PC-9 (cell line): ENCODE results near the gene RMND5A. TPM values are rescaled to one million over a fixed set of nuclear protein-coding genes. Genes with fewer than 3 reads are reported as not detected.
"Not testable (repeated sequence)": the region's sequence is repeated elsewhere in the genome, so short reads cannot be mapped to it uniquely, and the experiment has no call there.

Experiments
- Bru-seq: library from RNA; stranded (reverse); fragments of 400-500 nt; gene quantifications from one replicate; lab custom pipeline; 2021; lab: Mats Ljungman, UMichigan
- BruChase-seq, 2 experiments: library from RNA; stranded (reverse); fragments of 400-500 nt; gene quantifications; one replicate each; lab custom pipeline; 2021; lab: Mats Ljungman, UMichigan
- BruUV-seq: library from RNA; stranded (reverse); fragments of 400-500 nt; replicated peaks from 2 replicates; lab custom pipeline; 2021; lab: Mats Ljungman, UMichigan
- CTCF ChIA-PET: fragments of 300-600 bp; sonication (Branson Sonifier 250); formaldehyde crosslinking; loops from one replicate; lab custom pipeline; 2022; ENCODE audit warnings: antibody characterized with exemption; lab: Charles Lee
- POLR2A ChIA-PET: fragments of 300-600 bp; sonication (Branson Sonifier 250); formaldehyde crosslinking; loops from one replicate; lab custom pipeline; 2022; ENCODE audit warnings: antibody characterized with exemption; ENCODE audit not compliant: unreplicated experiment; lab: Charles Lee
- DNase-seq, 2 experiments: peaks; one replicate each; pipeline versions ENCODE4 v3.0.0 to v3.0.0-alpha.2; 2015 to 2022; ENCODE audit warnings: mixed read lengths in 1 of 2
- H2AFZ ChIP-seq: fragments of 200-600 bp; sonication (generic); 2 replicates; pipeline ENCODE4 v1.8.1; 2017; ENCODE audit warnings: antibody characterized with exemption
- H3F3A ChIP-seq: fragments of 200-600 bp; sonication (generic); 2 replicates; pipeline ENCODE4 v1.8.1; 2017; ENCODE audit warnings: antibody characterized with exemption, mild to moderate bottlenecking, low read depth; ENCODE audit not compliant: insufficient read depth
- H3K27ac ChIP-seq: fragments of 200-600 bp; sonication (generic); 2 replicates; pipeline ENCODE4 v1.6.1; 2016; ENCODE audit warnings: mixed run types
- H3K27me3 ChIP-seq: fragments of 200-600 bp; sonication (generic); 2 replicates; pipeline ENCODE4 v1.6.1; 2016; ENCODE audit warnings: low read depth, mixed run types; ENCODE audit not compliant: insufficient read depth
- H3K36me3 ChIP-seq: fragments of 200-600 bp; sonication (generic); 2 replicates; pipeline ENCODE4 v1.6.1; 2016; ENCODE audit warnings: low read depth, mixed run types
- H3K4me1 ChIP-seq: fragments of 200-600 bp; sonication (generic); replicated peaks from 2 replicates; pipeline ENCODE4 v1.6.1; 2016; ENCODE audit warnings: mixed run types; ENCODE audit not compliant: insufficient read depth
- H3K4me2 ChIP-seq: fragments of 200-600 bp; sonication (generic); 2 replicates; pipeline ENCODE4 v1.6.1; 2017; ENCODE audit warnings: mixed run types
- H3K4me3 ChIP-seq: fragments of 200-600 bp; sonication (generic); 2 replicates; pipeline ENCODE4 v1.6.1; 2016; ENCODE audit warnings: mixed run types
- H3K79me2 ChIP-seq: fragments of 200-600 bp; sonication (generic); 2 replicates; pipeline ENCODE4 v1.6.1; 2017; ENCODE audit warnings: low read depth, mixed run types
- H3K9me2 ChIP-seq: fragments of 200-600 bp; sonication (generic); 2 replicates; pipeline ENCODE4 v1.8.1; 2017; ENCODE audit warnings: mild to moderate bottlenecking; ENCODE audit not compliant: insufficient read depth
- H3K9me3 ChIP-seq: fragments of 200-600 bp; sonication (generic); 2 replicates; pipeline ENCODE4 v1.8.1; 2016; ENCODE audit warnings: low read depth; ENCODE audit not compliant: insufficient read depth
- H4K20me1 ChIP-seq: fragments of 200-600 bp; sonication (generic); 2 replicates; pipeline ENCODE4 v1.8.1; 2017; ENCODE audit not compliant: insufficient read depth
- EZH2 ChIP-seq: fragments of 200-600 bp; sonication (generic); IDR thresholded peaks from 2 replicates; pipeline ENCODE4 v1.8.0; 2017; ENCODE audit warnings: antibody characterized with exemption, low read depth
- intact Hi-C: fragments of 100-400 bp; cut with micrococcal nuclease; formaldehyde crosslinking; loops from one replicate; pipeline ENCODE4 v1.10.0; 2022; ENCODE audit not compliant: unreplicated experiment
- long read RNA-seq: library from polyadenylated mRNA; stranded (forward); transcript quantifications from one replicate; pipeline ENCODE4 v2.0.0, GENCODE V29; 2022
- total RNA-seq: library from RNA; stranded (reverse); gene quantifications from 2 replicates; pipeline ENCODE4 v1.2.3, GENCODE V29; 2021
- TF ChIP-seq, protein P1 (sequence below): fragments of 200-600 bp; sonication (generic); conservative IDR thresholded peaks from 2 replicates; pipeline ENCODE4 v1.6.1; 2017; ENCODE audit warnings: mixed run types, antibody characterized with exemption, mild to moderate bottlenecking, moderate library complexity

Gene RMND5A, protein sequence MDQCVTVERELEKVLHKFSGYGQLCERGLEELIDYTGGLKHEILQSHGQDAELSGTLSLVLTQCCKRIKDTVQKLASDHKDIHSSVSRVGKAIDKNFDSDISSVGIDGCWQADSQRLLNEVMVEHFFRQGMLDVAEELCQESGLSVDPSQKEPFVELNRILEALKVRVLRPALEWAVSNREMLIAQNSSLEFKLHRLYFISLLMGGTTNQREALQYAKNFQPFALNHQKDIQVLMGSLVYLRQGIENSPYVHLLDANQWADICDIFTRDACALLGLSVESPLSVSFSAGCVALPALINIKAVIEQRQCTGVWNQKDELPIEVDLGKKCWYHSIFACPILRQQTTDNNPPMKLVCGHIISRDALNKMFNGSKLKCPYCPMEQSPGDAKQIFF
- total RNA-seq: 27.2 and 39.3 TPM in 2 replicates
- Bru-seq, nascent RNA: percentile 79 among the genes with signal in this experiment
- BruChase-seq, experiment 1, labeled RNA remaining after a 2-hour chase: percentile 84 among the genes with signal in this experiment
- BruChase-seq, experiment 2, labeled RNA remaining after a 6-hour chase: percentile 92 among the genes with signal in this experiment
- long read RNA-seq, full-length matches to known transcripts: 22 of 37 reads
- long read RNA-seq, partial matches to known transcripts: 0 of 37 reads
- long read RNA-seq, other reads (novel, unspliced or antisense): 15 of 37 reads

DNA sequence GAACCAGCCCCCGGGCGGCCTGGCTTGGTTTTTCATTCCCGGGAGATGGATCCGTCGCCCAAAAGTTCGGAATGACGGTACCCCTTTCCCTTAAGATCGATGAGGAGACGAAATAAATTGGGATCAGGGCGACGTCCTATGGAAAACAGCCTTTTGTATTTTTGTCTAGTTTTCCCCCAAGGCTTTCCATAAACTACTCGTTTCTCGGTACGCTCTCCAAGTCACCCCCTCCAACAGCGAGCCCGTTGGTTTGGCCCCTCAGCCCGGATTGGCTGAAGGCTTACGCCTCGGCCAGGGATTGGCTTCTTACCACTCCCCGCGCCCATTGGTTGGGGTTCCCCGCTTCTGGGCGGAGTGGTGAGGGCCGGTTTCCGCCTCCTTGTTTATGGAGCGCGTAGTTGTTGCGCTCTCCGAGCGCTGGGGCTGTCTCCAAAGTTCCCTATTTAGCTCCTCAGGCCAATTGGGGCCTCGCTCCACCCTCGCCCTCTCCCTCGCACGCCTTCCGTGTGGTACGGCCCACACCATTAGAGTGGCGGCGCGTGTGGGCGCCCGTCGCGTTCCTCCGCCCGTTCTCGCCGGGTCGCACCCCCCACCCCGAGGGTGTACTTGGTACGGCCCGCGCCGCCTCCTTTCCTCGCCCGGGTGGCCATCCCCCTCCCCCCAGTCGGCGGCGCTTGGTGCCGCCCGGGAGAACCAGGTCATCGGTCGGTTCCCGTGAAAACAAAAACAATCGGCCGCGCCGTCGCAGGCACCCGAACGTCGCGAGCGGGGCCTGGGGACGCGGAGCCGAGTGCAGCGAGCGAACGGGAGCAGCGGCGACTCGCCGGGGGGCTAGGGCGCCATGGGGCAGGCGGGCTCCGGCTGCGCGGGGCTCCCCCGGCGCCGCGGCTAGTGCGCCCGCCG lies at the start of gene RMND5A:
Gene RMND5A, plus strand, starts transcription at position 655 of the 903 bp plus-strand sequence. CDS start 377 bp downstream, outside the sequence.
- H3K27me3 ChIP-seq, POLR2A ChIA-PET, H3K36me3 ChIP-seq, CTCF ChIA-PET, H3K4me1 ChIP-seq, H3F3A ChIP-seq, BruUV-seq, intact Hi-C loops, H2AFZ ChIP-seq, H4K20me1 ChIP-seq, H3K9me2 ChIP-seq, H3K9me3 ChIP-seq: not testable (repeated sequence)
- Histone ChIP-seq H3K4me2 (peak within 1 kb of the TSS; percentile 92), H3K79me2 (peaks cover 15% of the 10 kb centered on the region), H3K4me3 (peak within 1 kb of the TSS; percentile 70), H3K27ac (peak within 1 kb of the TSS; percentile 63)
- peak; percentile 74 to 93 for DNase-seq

DNA sequence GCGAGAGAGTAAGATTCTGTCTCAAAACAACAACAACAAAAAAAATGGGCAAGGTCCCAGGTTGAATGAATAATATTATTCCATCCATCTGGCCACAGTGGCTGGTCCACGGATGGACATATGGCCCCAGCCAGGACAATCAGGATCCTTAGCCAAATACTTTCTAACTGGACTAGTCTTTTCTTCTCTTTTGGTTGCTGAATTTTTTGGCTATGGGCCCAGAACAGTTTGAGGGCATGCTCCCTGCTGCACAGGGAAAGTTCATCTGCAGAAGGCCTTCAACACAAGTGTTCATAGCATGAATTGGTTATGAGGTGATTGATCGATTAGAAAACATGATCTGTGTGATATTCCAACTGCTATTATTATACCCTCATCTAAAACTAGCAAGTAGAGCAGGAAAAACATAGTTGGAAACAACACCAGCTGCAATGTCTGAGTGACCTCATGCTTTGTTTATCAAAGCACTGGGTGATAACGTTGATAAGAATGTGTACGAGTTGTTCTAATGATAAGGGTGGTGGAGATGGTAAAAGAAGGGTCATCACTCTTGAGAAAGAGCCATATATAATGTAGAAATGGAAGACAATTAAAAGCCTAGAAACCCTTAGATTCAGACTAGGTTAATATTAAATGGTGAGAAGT lies 48.6 kb upstream of the RMND5A start:
- Histone ChIP-seq H4K20me1 (no peaks in the 10 kb centered on the region), H3K4me3 (no peak overlapping the region), H3K9me3 (no peaks in the 10 kb centered on the region), H3K4me2 (0 out of 2 replicates have a peak overlapping the region, but pooled peaks have one; percentile 8), H3F3A (no peaks in the 10 kb centered on the region), H3K4me1 (0 out of 2 replicates have a peak, but pooled peaks cover 5% of the 10 kb centered on the region), H3K36me3 (no peaks in the 10 kb centered on the region), H3K9me2 (no peaks in the 10 kb centered on the region), H2AFZ (no peak overlapping the region), H3K79me2 (no peaks in the 10 kb centered on the region), H3K27me3 (no peaks in the 10 kb centered on the region), H3K27ac (no peak overlapping the region)
- no peak for DNase-seq
- TF ChIP-seq EZH2: no peak
- TF ChIP-seq, protein P1, sequence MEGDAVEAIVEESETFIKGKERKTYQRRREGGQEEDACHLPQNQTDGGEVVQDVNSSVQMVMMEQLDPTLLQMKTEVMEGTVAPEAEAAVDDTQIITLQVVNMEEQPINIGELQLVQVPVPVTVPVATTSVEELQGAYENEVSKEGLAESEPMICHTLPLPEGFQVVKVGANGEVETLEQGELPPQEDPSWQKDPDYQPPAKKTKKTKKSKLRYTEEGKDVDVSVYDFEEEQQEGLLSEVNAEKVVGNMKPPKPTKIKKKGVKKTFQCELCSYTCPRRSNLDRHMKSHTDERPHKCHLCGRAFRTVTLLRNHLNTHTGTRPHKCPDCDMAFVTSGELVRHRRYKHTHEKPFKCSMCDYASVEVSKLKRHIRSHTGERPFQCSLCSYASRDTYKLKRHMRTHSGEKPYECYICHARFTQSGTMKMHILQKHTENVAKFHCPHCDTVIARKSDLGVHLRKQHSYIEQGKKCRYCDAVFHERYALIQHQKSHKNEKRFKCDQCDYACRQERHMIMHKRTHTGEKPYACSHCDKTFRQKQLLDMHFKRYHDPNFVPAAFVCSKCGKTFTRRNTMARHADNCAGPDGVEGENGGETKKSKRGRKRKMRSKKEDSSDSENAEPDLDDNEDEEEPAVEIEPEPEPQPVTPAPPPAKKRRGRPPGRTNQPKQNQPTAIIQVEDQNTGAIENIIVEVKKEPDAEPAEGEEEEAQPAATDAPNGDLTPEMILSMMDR: no peak
- ChIA-PET POLR2A (no interaction called here), CTCF (no interaction called here)
- intact Hi-C loops: no loop called here
- BruUV-seq: no TSS peak

DNA sequence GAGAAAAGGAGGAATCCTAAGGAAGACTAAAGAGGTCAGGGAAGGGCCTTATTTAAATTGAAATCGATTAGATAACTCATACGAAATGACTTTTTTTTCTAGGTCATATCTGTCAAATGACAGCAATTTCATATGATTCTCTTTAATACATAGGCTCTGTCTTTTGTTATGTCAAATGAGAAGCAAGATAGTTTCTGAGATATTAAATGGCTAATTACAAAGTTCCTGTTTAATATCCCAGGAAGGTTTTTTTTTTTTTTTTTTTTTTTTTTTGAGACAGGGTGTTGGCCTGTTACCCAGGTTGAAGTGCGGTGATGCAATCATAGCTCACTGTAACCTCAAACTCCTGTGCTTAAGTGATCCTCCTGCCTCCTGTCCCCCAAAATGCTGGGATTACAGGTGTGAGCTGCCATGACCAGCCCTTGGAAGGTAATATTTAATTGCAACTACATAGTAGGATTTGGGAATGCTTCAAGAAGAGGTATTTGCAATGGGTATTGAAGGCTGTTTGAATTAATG lies 48.0 kb upstream of the RMND5A start:
- H3K9me2 ChIP-seq: no peaks in the 10 kb centered on the region
- H4K20me1 ChIP-seq: no peaks in the 10 kb centered on the region
- 0 out of 2 replicates have a peak, but pooled peaks cover 5% of the 10 kb centered on the region for H3K4me1 ChIP-seq
- DNase-seq: no peak
- H2AFZ ChIP-seq: no peak overlapping the region
- H3K4me3 ChIP-seq: no peak overlapping the region
- no peak overlapping the region for H3K4me2 ChIP-seq
- no peaks in the 10 kb centered on the region for H3K27me3 ChIP-seq
- no peaks in the 10 kb centered on the region for H3K36me3 ChIP-seq
- BruUV-seq: no TSS peak
- ChIA-PET POLR2A (no interaction called here), CTCF (no interaction called here)
- no peak overlapping the region for H3K27ac ChIP-seq
- no peaks in the 10 kb centered on the region for H3K79me2 ChIP-seq
- no peaks in the 10 kb centered on the region for H3F3A ChIP-seq
- H3K9me3 ChIP-seq: no peaks in the 10 kb centered on the region
- TF ChIP-seq EZH2: no peak
- TF ChIP-seq, protein P1: no peak
- intact Hi-C loops: no loop called here
